NCI-H82 (cell line): ENCODE data around the gene CYP27C1.

Experiments used
- DNase-seq: peaks from one replicate; lab custom pipeline; 2025; lab: John Stamatoyannopoulos, UW

The CYP27C1 gene

DNA sequence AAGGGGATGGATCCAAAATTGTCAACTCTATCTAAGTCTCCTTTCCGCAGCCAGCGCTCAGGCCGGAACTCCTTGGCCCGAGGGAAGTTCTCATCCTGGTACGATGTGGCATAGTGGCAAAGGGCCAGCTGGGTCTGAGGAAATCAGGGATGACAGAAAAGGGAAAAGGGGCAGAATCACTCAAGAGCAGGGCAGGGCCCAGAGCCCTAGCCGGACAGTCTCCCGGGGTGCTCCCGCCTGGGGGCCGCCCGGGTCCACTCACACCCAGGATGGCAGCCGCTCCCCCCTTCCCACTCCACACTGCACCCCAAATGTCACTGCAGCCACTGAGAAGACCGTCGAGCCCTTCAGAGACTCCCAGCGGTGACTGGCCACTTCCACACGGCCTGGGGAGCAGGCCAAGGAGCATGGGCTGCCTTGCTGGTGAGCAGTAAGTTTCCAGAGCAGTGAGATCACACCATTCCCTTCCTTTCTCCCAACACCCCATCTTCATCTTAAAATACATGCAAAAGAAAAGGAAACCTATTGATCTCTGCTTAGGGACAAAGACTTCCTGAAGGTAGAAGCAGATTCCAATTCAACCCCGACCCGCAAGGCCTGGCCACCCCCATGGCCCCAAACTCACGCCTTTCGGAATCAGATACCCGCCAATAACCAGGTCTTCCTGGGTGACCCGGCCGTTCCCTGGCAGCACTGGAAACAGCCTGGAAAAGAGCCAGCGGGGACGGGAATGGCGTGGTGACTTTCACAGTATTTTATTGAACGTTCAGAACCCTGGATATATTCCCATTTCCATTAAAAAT, 26.7 kb downstream of the CYP27C1 start:
- no peak for DNase-seq

DNA sequence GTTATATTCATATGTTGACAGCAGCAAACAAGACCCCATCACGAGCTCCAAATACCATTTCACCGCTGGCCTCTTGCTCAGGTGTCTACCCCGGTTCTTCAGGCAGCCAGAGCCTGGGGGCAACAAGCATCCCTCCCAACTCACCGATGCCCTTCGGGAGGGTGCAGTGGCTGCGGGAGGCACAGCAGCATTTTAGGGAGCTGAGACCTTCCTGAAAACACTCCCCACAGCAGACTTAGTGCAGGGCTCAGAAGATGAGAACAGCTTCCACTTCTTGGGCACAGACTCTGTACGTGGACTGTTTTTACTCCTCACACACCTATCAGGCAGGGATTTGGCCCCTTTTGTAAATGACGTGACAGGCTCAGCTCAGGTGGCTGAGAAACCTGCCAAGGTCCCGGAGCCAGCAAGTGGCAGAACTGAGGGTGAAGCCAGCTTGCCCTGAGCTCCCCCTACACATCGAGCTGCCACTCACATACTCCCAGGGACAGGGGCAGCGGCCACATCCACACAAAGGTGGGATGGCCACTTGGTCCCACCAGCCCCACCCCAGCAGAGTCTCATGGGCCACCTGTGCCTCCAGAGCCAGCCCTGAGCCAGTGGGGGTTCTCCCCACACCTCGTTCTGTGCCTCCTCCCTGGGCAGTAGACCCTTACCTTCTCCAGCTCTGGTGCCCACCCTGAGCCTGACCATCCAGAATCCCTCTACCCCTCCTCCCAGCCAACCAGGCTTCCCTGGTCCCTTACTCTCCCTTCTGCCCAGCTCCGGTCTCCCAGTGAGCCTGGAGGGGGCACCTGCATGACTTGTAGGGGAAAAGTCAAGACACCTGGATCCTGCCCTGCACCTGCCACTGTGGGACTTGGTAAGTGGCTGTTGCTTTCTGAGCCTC, 28.5 kb downstream of the CYP27C1 start:
- DNase-seq = no peak

GRCh38 chr2:127188797-127189196, 31.3 kb downstream of the CYP27C1 start:
- no peak for DNase-seq

GRCh38 chr2:127187831-127188230, 32.3 kb downstream of the CYP27C1 start:
- no peak for DNase-seq

DNA sequence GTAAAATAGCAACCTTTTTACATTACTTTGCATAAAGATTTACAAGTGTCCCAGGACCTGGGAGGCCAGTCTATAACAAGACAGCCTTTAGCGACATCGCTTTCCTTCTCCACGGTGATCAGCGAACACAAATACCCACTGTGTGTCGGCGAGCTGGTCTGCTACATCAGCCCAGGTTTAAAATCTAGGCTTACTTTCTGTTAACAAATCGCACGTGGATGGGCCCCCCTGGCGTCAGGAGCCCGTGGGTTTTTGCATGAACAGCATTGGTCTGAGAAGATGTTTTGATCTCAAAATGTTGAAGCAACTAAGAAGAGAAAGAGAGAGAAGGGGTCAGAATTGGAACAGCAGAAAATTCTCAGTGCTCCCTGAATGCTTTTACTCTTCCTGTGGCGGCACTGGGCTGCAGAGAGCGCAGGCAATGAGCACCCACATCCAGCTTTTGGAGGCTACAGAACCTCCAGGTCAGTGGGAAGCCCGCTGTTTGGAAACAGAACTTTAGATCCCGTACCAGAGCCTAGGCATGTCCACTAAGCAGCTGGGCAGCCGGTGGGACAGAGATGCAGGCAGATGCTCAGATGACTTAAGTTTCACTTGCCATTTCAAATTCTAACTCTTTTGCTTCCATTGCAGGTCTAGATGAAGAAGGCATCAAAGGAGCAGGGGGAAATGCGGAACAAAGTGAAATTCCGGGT, 32.9 kb downstream of the CYP27C1 start:
- DNase-seq = no peak

GRCh38 chr2:127185705-127186104, 34.4 kb downstream of the CYP27C1 start:
- no peak for DNase-seq

GRCh38 chr2:127185093-127185492, 35.0 kb downstream of the CYP27C1 start:
- DNase-seq = no peak

DNA sequence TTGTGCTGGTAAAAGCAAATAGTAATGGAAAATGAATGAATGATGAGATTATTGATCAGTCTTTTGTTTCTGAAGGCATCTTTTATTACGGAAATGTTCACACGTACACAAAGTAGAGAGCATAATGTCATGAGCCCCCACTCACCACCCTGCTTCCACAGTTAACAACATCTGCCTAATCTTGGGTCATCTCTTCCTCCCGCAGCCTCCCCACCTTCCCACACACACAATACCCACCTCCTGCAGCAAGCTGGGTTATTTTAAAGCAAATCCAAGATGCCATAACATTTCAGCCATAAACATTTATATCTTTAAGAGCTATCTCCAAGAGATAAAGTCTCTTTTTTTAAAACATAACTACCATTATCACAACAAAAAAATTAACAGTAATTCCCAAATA, 36.3 kb downstream of the CYP27C1 start:
- DNase-seq = no peak

DNA sequence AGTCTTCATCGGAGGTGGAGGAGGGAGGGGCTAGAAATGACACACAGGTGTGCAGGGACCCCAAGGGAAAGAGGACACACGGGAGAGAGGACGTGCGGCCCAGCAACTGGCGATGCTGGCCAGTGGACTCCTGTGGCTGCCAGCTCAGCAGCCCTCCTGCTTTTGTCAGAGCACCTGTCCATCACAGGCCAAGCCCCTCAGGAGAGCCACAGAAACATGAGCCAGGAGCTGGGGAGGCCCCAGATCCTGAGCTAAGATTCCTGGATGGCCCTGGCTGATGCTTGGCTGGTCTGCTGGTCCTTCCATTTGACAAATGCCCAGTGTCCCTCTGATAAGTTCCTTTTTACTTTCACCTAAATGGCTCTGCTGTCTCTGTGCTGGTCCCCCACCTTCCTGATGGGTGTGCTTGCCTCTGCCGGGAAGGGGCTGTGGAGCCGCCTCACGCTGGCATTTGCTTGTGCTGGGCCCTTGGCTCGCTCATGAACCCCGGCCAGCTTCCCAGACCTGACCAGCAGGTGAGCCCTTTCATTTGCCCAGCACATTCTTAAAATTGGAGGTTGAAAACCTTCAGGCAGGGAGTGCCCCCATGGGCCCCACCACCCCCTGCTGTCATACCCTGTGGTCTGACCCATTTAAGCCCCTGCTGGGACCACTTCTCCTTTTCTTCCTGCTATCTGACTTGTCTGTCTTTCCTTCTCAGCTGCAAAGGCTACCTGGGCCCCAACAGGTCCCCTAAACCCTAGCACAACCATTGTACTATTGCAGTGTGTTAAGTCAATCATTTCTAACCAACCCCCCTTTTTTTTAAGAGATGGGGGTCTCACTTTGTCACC, 37.3 kb downstream of the CYP27C1 start:
- DNase-seq = no peak

DNA sequence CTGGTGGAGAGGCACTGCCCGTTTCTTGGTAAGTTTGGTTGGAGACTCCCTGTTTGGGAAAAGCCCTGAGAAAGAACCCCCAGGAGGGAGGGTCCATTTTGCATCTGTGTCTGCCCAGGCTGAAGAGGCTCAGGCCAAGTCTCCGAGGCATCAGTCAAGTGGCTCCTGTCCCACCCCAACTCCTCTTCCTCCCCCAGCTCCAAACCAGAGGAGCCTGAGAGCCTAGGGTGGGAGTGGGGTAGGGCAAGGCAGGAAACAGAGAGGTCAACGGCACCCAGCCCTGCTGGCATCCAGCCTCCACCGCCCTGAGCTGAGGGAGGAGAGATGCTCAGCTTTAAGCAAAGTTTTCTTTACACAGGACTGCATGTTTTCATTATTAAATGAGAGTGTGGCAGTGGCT, 38.2 kb downstream of the CYP27C1 start:
- no peak for DNase-seq

DNA sequence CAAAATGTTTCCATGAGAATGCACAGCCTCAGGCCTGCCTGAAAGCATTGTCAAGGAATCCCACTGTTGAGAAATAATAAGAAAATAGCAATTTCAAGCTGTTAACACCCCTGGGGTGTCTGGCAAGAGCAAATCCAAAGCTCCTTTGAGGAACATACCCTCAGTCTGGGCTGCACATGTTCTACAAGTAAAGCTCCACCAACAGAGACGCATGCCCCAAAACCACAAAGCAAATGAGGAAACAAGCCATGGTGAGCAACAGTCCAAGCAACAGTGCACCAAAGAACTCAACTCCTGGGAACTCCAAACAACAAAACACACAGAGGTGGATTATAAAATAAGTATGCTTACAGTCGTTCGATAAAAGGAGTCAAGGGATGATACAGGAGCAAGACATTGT, 40.3 kb downstream of the CYP27C1 start:
- DNase-seq = no peak

GRCh38 chr2:127177617-127178263, 42.4 kb downstream of the CYP27C1 start:
- no peak for DNase-seq

GRCh38 chr2:127176371-127177311, 43.5 kb downstream of the CYP27C1 start:
- no peak for DNase-seq

DNA sequence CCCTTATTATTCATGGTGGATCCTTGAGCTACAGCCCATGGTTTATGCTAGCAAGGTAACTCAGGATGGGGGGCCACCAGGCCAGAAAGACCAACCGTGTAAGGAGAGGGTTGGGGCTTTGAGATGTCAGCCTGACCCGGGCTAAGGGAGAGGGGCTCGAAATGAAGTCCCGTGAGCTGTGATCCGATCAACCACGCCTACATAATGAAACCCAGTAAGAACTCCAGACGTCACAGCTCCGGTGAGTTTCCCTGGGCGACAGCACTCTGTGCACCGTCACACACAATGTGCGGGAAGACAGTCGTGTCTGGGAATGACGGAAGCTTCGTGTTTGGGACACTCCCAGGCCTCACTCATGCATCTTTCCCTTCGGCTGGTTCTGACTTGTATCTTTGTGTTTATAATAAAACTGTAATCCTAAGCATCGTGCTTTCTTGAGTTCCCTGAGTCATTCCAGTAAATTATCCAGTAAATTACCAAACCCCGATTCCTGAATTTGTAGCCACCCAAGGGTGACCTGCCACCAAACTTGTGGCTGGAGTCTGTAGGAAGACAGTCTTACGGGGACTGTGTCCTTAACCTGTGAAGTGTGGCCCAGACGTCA, 44.2 kb downstream of the CYP27C1 start:
- no peak for DNase-seq

DNA sequence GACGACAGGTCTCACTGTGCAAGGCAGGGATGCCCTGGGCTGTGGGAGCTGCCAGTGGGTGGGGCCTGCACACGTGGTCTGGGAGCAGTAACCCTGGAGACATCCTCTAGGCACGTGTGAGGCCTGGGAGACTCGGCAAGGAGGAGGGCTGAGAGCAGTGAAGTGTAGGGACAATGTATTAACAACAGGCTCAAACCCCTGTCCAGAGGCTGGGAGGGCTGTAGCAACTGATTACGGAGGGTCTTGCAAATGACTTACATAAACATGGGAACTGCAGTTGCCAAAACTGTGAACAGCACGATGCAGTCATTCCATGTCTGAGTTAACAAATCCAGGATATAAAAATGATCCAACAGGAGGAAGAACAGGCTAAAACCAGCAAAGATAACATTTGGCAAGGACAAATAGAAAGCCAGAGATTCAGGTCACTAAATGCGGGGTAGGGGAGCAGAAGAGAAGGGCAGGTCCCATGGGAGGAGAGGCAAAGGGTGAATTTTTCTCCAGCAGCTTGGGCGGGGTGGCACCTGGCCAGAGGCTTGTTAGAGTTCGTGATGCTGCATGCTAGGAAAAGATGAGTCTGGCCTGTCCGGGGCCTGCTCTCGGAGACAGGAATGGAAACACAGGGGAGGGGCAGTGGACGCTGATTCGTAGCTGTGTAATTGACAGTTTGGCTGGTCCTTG, 44.9 kb downstream of the CYP27C1 start:
- peak; percentile 30 for DNase-seq

DNA sequence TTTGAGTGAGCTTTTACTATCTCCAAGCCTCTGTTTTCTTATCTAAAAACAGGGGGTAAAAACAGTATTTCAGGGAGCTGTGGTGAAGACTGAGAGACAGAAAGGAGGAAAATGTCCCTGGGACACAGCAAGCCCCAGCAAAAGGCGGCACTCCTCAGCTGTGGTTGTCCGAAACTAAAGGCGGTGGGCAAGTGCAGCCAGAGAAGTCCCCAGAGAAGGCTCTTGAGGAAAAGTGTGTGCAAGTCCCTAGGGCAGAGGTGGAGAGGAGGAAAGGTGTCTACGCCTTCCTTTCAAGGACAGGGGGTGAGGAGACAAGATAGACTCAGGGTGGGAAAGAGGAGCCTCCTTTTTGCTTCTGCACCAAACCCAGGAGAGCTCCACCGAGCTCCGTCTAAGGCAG, 45.5 kb downstream of the CYP27C1 start:
- no peak for DNase-seq

- DNase-seq = peak; percentile 67
Measured at GRCh38 chr2:127174136-127174535, 46.0 kb downstream of the CYP27C1 start.

- DNase-seq = no peak
Measured at GRCh38 chr2:127173057-127173456, 47.0 kb downstream of the CYP27C1 start.

DNA sequence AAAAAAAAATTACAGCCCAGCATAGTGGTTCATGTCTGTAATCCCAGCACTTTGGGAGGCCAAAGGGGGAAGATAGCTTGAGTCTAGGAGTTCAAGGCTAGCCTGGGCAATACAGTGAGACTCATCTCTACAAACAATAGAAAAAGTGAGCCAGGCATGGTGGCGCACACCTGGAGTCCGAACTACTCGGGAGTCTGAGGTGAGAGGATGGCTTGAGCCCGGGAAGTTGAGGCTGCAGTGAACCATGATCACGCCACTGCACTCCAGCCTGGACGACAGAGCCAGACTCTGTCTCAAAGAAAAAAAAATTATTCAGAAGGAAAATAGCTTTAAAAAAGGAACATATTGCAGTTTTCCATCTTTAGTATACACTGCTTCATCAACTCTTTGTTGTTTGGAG, 47.8 kb downstream of the CYP27C1 start:
- DNase-seq = no peak
